ENCODE measurements around the gene PLCD4. TPM values are rescaled to one million over a fixed set of nuclear protein-coding genes. Genes with fewer than 3 reads are reported as not detected.

PLCD4 gene
- total and polyA plus RNA-seq, 2 of the 8 experiments (the other 6 are each of a cell fraction or from before 2014, with no cell fraction given): 0.21 to 0.50 TPM

DNA sequence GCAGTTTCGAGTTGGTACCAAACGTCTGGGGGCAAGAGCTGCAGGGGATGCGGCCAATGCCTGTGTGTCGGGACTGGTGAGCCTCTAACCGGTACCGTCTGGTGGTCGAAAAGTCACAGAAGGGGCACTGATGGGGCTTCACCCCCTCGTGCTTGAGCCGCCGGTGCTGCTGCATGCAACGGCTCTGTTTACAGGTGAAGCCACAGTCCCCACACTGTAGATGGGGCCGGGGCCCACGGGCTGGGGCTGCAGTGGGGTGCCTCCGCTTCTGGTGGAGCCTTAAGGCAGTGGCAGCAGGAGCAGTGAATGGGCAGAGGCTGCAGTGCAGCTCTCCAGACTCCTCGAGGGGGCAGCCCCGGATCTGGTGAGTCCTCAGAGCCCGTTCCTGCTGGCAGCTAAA, 35.1 kb downstream of the PLCD4 start:
- Histone ChIP-seq H3K56ac (replicated peaks; ENCODE audit: insufficient read length, low read depth, low read length) (no peak overlapping the region), H3K4me1 (replicated peaks in 1 of 4; ENCODE audit: control insufficient read depth in 3 of 4, insufficient read depth in 4 of 4, low read length in 3 of 4) (no peaks in the 10 kb centered on the region), H3K79me1 (ENCODE audit: low read depth, low read length) (no peaks in the 10 kb centered on the region; the same call in 1 of the 2 replicates), H3K18ac (ENCODE audit: extremely low read depth, low read length) (no peak overlapping the region), H2AFZ (ENCODE audit: low read length) (no peak overlapping the region), H2BK5ac (ENCODE audit: low read depth, low read length) (no peak overlapping the region), H3K14ac (ENCODE audit: insufficient read length) (no peak overlapping the region), H3K23me2 (ENCODE audit: low read depth, low read length) (no peaks in the 10 kb centered on the region), H2BK15ac (ENCODE audit: low read length) (no peak overlapping the region), H3K4ac (replicated peaks; ENCODE audit: insufficient read length, low read depth, low read length) (no peak overlapping the region), H3K36me3 (ENCODE audit: control insufficient read depth in 2 of 4, insufficient read depth in 4 of 4, low read length in 3 of 4) (peaks cover 46 to 80% (median 70%) of the 10 kb centered on the region in 4 experiments), H4K8ac (ENCODE audit: extremely low read depth, insufficient read depth, low read length) (no peak overlapping the region), H2AK5ac (ENCODE audit: low read depth, low read length) (no peak overlapping the region), H3K27me3 (replicated peaks in 1 of 4; ENCODE audit: control insufficient read depth in 3 of 4, extremely low read depth in 1 of 4, insufficient read depth in 3 of 4, low read length in 3 of 4) (no peaks in the 10 kb centered on the region), H3K4me3 (ENCODE audit: extremely low read depth in 1 of 4, insufficient read depth in 2 of 4, low read depth in 3 of 4, low read length in 4 of 4) (no peak overlapping the region), H3K27ac (ENCODE audit: low read depth, low read length) (no peak overlapping the region), H4K5ac (ENCODE audit: insufficient read length, low read depth, low read length) (no peak overlapping the region), H4K20me1 (replicated peaks in 1 of 2; ENCODE audit: control insufficient read depth in 1 of 2, insufficient read depth in 2 of 2, low read length in 2 of 2) (peaks cover 2 to 10% of the 10 kb centered on the region in 2 experiments), H3K9me3 (ENCODE audit: insufficient read depth in 2 of 2, low read depth in 1 of 2, low read length in 1 of 2) (no peaks in the 10 kb centered on the region), H3K4me2 (ENCODE audit: insufficient read depth in 1 of 2, low read depth in 2 of 2, low read length in 2 of 2) (no peak overlapping the region), H2BK12ac (ENCODE audit: low read depth, low read length) (no peak overlapping the region), H2BK20ac (ENCODE audit: low read length) (no peak overlapping the region), H3K79me2 (ENCODE audit: control insufficient read depth in 1 of 2, insufficient read depth in 2 of 2, low read length in 2 of 2) (no peaks in the 10 kb centered on the region), H2BK120ac (replicated peaks; ENCODE audit: low read depth, low read length) (no peak overlapping the region), H3K23ac (ENCODE audit: insufficient read length) (no peak overlapping the region), H4K91ac (replicated peaks; ENCODE audit: insufficient read length, low read length) (no peak overlapping the region), H3K9ac (replicated peaks in 1 of 4; ENCODE audit: extremely low read depth in 1 of 4, low read depth in 3 of 4, low read length in 3 of 4) (no peak overlapping the region)
- ChIA-PET POLR2A (ENCODE audit: partially characterized antibody) (interaction anchor here (0.9 to 1.4 kb wide), 3 partner anchors 15 to 67 kb away, joined by 3 to 4 read pairs (median 3); partner anchors contain the start of gene TTLL4), CTCF (ENCODE audit: partially characterized antibody) (interaction anchor here (1.0 to 2.3 kb wide), 3 partner anchors 11 to 16 kb away, joined by 4 to 10 read pairs (median 7); partner anchors contain the start of genes BCS1L and ZNF142)
- 92% methylated on average over 14 of the region's 17 CpGs; no CpG with 5 or more reads in 1 of the 2 experiments for WGBS, 2 experiments (ENCODE audit: extremely low coverage in 1 of 2, insufficient coverage in 1 of 2, insufficient read length in 1 of 2, insufficient replicate concordance in 2 of 2, low coverage in 1 of 2, low lambda C conversion rate in 2 of 2, missing lambda C conversion rate in 1 of 2)
- DNase-seq (ENCODE audit: low read depth in 1 of 2, low spot score in 2 of 2) (no peak), FAIRE-seq (no peak)
- no peak for TF ChIP-seq CREB1 (IDR thresholded peaks at IDR 0.05)
- no peak for TF ChIP-seq RBBP5 (IDR thresholded peaks at IDR 0.05; ENCODE audit: borderline replicate concordance, low read depth, low read length)
- TF ChIP-seq KDM5A (IDR thresholded peaks at IDR 0.05; ENCODE audit: low read length): no peak
- TF ChIP-seq JUND (IDR thresholded peaks at IDR 0.05; ENCODE audit: low read length): no peak
- TF ChIP-seq PHF8 (conservative IDR thresholded peaks at IDR 0.05; ENCODE audit: low read depth, low read length): no peak
- TF ChIP-seq HDAC6 (IDR thresholded peaks at IDR 0.05; ENCODE audit: low read depth, low read length): no peak
- TF ChIP-seq NRF1 (IDR thresholded peaks at IDR 0.05; ENCODE audit: low read depth, low read length): no peak
- no peak for TF ChIP-seq SRF (IDR thresholded peaks at IDR 0.05; ENCODE audit: low read depth, low read length)
- no peak for TF ChIP-seq SUZ12 (IDR thresholded peaks at IDR 0.05; ENCODE audit: low read length)
- no peak for TF ChIP-seq SIRT6 (IDR thresholded peaks at IDR 0.05; ENCODE audit: low read length)
- TF ChIP-seq EZH2 (IDR thresholded peaks at IDR 0.05; ENCODE audit: low read depth, low read length, severe bottlenecking): no peak
- TF ChIP-seq CBX5 (IDR thresholded peaks at IDR 0.05; ENCODE audit: low read depth, low read length): no peak
- TF ChIP-seq, protein P1, sequence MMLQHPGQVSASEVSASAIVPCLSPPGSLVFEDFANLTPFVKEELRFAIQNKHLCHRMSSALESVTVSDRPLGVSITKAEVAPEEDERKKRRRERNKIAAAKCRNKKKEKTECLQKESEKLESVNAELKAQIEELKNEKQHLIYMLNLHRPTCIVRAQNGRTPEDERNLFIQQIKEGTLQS (IDR thresholded peaks at IDR 0.05; ENCODE audit: insufficient read depth, low read depth, low read length): no peak
- TF ChIP-seq SAP30 (IDR thresholded peaks at IDR 0.05; ENCODE audit: insufficient read depth, insufficient replicate concordance, low read length): no peak
- no peak for TF ChIP-seq SP4 (IDR thresholded peaks at IDR 0.05; ENCODE audit: low read length)
